Measurements from ENCODE around the gene HSF2.
"Not testable (repeated sequence)": the region's sequence is repeated elsewhere in the genome, so short reads cannot be mapped to it uniquely, and the experiment has no call there.

HSF2 gene

DNA sequence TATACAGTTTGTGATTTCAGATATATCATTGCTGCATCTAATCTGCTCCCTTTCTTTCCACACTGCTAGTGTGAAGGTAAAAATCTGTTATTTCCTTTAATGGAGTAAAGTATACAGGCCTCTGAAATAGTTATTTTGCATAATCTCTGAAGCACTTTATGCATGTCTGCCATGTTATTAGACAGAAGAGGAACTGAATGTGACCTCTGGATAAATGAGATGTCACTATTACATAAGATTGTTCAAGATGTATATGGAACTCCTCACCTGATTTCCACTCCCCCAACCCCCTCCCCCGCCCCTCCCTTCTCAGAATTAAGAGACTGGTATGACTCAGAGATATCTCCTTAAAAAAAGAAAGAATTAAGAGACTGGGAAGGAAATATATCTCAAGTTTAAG, 45.8 kb downstream of the HSF2 start:
- intact Hi-C loops (cut with DNase I): no loop called here
- DNase-seq: no peak

DNA sequence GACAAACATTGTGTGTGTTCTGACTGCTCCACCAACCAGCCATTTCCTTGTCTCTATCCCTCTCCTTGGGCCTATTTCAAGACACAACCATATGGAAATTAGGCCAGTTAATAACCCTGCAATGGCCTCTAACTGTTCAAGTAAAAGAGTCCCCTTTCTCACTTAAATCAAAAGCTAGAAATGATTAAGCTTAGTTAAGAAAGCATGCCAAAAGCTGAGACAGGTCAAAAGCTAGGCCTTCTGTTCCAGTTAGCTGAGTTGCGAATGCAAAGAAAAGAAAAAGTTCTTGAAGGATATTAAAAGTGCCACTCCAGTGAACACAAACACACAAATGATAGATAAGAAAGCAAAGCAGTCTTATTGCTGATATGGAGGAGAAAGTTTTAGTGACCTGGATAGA, 49.6 kb downstream of the HSF2 start:
- DNase-seq: no peak
- intact Hi-C loops (cut with DNase I): no loop called here

DNA sequence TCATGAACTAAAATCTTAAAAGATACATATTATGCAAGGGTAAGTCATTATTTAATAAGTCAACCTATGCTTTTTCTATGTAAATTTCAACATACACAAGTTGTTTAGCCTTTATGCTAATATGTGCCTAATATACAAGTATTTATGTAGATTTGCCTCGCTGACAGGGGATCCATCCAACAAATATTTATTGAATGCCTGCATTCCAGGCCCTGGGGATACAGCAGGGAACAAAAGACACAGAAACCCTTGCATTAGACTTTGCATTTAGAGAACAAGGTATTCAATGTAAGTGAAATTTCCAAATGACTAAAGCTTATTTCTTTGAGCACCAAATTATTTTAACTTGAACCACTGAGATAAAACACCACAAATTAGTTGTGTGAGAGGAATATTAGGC, 53.1 kb downstream of the HSF2 start:
- no peak for DNase-seq
- intact Hi-C loops (cut with DNase I): no loop called here

DNA sequence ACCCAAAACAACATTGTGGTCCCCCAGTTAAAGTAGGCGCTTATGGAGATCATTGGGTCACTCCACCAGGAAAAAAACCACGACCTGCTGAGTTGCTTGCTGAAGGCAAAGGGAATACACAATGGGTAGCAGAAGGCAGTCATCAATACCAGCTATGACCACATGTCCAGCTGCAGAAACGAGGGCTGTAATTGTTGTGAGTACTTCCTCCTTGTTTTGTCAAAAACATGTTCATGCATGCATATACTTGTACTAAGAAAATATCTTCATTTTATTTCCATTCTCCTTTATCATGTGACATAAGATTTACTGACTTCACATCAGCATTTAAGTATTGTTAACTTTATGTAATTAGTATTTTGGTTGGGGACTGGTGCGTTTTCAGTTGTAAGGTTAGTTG, 55.2 kb downstream of the HSF2 start:
- DNase-seq: no peak
- intact Hi-C loops (cut with DNase I): no loop called here

DNA sequence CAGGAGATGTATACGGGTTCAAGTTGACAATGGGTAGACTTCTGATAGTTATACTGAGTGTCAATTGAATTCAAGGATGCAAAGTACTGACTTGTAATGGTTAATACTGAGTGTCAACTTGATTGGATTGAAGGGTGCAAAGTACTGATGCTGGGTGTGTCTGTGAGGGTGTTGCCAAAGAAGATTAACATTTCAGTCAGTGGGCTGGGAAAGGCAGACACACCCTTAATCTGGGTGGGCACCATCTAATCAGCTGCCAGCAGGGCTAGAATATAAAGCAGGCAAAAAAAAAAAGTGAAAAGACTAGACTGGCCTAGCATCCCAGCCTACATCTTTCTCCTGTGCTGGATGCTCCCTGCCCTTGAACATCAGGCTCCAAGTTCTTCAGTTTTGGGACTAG, 55.7 kb downstream of the HSF2 start:
- DNase-seq; intact Hi-C loops (cut with DNase I): not testable (repeated sequence)

DNA sequence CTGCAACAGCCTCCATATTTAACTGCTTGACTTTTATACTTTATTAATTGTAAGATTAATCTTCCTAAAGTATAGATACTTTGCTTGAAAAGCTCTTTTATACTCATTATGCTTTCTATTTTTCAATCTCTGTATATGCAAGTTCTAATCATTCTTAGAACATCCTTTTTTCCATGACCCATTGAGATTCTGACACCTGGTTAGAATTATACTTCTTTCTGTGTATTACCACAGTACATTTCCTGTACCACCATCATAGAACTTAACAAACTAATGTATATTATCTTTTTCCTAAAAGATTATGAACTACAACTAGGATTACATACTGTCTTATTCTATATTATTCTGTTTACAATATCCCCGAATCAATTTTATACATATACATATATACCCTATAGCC, 58.6 kb downstream of the HSF2 start:
- intact Hi-C loops (cut with DNase I): no loop called here
- no peak for DNase-seq

DNA sequence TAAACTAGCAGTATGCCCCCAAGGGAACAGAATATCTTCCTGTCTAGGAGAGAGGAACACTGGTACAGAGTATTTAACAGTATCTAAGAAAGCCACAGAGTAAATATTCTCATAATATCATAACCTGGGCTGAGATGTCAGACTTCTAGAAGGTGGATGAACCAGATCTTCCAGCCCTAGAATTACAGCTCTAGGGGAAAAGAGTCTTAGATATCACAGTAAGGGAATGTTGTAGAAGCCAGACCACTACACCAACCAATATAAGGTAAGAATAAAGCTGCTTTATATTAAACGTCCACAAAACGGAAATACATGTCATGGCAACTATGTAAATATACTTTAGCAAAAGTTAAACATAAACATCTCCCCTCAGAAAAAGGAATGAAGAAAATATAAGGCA, 59.8 kb downstream of the HSF2 start:
- intact Hi-C loops (cut with DNase I): no loop called here

DNA sequence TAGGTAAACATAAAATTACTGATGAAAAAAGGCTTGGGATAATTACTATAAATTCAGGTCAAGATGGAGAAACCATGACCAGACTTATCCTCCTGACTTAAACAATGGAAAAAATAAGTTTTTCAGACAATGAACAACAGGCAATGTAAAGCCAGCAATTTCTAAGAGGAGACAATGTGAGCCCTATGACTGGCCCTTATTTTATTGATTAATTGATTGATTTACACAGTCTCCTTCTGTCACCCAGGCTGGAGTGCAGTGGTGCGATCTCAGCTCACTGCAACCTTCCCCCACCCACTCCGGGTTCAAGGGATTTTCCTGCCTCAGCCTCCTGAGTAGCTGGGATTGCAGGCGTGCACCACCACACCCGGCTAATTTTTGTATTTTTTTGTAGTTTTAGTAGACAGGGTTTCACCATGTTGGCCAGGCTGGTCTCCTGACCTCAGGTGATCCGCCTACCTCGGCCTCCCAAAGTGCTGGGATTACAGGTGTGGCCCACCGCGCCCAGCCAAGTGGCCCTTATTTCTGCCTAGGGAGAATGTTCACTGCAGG, 60.5 kb downstream of the HSF2 start:
- intact Hi-C loops (cut with DNase I); DNase-seq: not testable (repeated sequence)

More for the DNA sequence above, 59.8 kb downstream of the HSF2 start:
- no peak for DNase-seq

DNA sequence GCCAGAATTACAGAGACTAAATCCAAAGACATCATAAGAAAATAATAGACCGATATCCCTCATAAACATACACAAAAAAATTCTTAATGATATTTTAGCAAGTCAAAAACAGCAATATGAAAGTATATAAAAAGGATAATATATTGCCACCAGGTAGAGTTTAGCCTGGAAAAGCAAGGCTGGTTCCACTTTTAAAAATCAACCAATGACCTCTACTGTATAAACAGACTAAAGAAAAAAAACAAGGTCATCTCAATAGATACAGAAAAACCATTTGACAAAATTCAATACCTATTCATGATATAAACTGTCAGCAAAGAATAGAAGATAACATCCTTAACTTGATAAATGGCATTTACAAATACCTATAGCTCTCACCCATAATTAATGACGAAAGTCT, 62.4 kb downstream of the HSF2 start:
- intact Hi-C loops (cut with DNase I): no loop called here
- DNase-seq: no peak

DNA sequence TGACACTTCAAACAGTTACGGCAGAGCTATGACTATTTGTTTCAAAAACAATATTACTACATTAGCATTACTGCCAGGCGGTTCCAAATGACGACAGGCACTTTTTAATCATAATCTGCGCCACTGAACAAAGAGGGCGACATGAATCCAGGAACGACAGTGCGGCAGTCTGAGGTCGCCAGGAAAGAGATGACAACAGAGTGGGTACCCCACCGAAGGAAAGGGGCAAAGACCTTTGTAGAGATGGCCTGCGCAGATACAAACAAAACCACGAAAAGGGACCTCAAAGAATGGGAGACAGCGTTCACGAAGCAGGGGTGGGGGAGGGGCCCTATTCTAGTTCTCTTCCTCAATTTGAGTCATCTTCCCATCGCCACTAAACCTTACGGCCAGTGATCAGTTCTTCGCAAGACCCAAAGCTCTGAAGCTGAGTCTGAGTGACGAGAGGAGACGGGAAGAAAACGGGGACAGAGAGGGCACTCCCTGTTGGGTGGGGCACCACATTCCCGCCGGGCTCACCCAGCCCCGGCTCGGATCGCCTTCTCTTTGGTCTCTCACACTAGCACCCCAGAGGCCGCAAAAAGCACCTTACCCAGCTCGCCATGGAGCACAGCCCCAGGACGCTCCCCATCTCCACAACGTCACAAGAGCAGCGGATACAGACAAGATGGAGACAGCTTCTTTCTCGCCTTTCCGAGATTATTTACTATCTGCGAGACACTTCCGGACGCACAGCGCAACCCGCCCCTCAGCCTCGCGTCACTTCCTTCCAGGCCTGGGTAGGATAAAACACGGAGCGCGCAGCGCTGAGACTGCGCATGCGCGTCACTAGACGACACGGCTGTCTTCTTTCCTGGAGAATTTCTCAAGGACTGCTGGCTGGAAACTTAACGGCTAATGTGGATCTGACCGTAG, 71.9 kb downstream of the HSF2 start, which contains the start of gene SERINC1:
Gene SERINC1, minus strand, starts transcription at position 701 of the 915 bp plus-strand sequence. Its CDS starts 70 bp downstream, at position 631.
- peak; percentile 89 to 99 (median 94) for DNase-seq
- intact Hi-C loops (cut with DNase I): loop anchor here (2.0 kb wide), 1 partner anchor 73 kb away; the partner anchor contains the start of gene HSF2

DNA sequence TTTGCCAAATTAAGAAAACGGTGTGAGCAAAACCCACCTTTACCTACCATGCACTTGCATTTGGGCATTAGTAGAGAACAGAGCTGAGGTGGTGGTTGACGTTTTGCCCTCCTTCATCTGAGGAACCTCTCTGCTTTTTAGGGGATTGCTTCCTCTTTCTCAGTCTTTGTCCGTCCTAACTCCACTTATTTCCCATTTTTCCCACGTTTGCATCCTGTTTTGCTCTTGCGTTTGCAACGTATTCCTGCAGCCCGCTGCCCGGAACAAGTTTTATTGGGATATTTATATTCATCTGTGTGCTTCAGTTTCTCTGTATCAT, 72.5 kb downstream of the HSF2 start:
- intact Hi-C loops (cut with DNase I): no loop called here
- no peak for DNase-seq

DNA sequence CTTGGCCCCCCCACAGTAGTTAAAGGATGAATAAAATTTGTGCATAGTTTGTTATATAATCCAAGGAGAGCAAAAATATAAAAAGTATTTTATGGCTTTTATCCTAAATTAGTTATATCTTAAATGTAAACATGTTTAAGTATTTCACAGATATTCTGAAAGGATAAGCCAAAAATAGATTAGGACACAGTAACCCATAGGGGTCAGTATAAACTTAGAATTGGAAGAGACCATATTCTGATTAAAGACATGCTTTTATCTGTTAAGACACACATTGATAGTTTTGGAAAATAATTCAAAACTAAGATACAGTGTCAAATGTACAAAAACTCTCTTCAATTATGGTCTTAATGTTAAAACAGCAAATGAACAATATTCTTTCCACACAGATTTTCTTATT, 76.7 kb downstream of the HSF2 start:
- intact Hi-C loops (cut with DNase I): no loop called here
- DNase-seq: no peak

DNA sequence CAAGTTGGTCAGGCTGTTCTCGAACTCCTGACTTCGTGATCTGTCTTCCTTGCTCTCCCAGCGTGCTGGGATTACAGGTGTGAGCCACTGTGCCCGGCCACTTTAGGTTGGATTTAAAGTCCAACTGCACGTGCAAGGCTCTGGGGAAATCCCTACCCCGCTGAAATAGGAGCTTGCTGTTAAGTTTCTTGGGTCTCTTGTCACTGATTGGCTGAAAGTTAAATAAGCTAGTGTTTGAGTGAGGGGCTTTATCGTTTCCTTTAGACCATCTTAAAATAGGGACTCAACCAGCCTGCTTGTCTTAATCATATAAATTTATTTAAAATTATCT, 83.3 kb downstream of the HSF2 start:
- DNase-seq: no peak
- intact Hi-C loops (cut with DNase I): no loop called here

Measured in posterior cingulate gyrus (tissue), 11 donors.